PC-9 (cell line): Measurements from ENCODE around the gene MT2A. TPM values are rescaled to one million over a fixed set of nuclear protein-coding genes. Genes with fewer than 3 reads are reported as not detected.

ENCODE experiments used
- BruUV-seq: library from RNA; stranded (reverse); fragments of 400-500 nt; replicated peaks from 2 replicates; lab custom pipeline; 2021; lab: Mats Ljungman, UMichigan
- CTCF ChIA-PET: fragments of 300-600 bp; sonication (Branson Sonifier 250); formaldehyde crosslinking; loops from one replicate; lab custom pipeline; 2022; ENCODE audit warnings: antibody characterized with exemption; lab: Charles Lee
- POLR2A ChIA-PET: fragments of 300-600 bp; sonication (Branson Sonifier 250); formaldehyde crosslinking; loops from one replicate; lab custom pipeline; 2022; ENCODE audit warnings: antibody characterized with exemption; ENCODE audit not compliant: unreplicated experiment; lab: Charles Lee
- DNase-seq, 2 experiments: peaks; one replicate each; pipeline versions ENCODE4 v3.0.0 to v3.0.0-alpha.2; 2015 to 2022; ENCODE audit warnings: mixed read lengths in 1 of 2
- H2AFZ ChIP-seq: fragments of 200-600 bp; sonication (generic); 2 replicates; pipeline ENCODE4 v1.8.1; 2017; ENCODE audit warnings: antibody characterized with exemption
- H3F3A ChIP-seq: fragments of 200-600 bp; sonication (generic); 2 replicates; pipeline ENCODE4 v1.8.1; 2017; ENCODE audit warnings: antibody characterized with exemption, mild to moderate bottlenecking, low read depth; ENCODE audit not compliant: insufficient read depth
- H3K27ac ChIP-seq: fragments of 200-600 bp; sonication (generic); 2 replicates; pipeline ENCODE4 v1.6.1; 2016; ENCODE audit warnings: mixed run types
- H3K27me3 ChIP-seq: fragments of 200-600 bp; sonication (generic); 2 replicates; pipeline ENCODE4 v1.6.1; 2016; ENCODE audit warnings: low read depth, mixed run types; ENCODE audit not compliant: insufficient read depth
- H3K36me3 ChIP-seq: fragments of 200-600 bp; sonication (generic); 2 replicates; pipeline ENCODE4 v1.6.1; 2016; ENCODE audit warnings: low read depth, mixed run types
- H3K4me1 ChIP-seq: fragments of 200-600 bp; sonication (generic); replicated peaks from 2 replicates; pipeline ENCODE4 v1.6.1; 2016; ENCODE audit warnings: mixed run types; ENCODE audit not compliant: insufficient read depth
- H3K4me2 ChIP-seq: fragments of 200-600 bp; sonication (generic); 2 replicates; pipeline ENCODE4 v1.6.1; 2017; ENCODE audit warnings: mixed run types
- H3K4me3 ChIP-seq: fragments of 200-600 bp; sonication (generic); 2 replicates; pipeline ENCODE4 v1.6.1; 2016; ENCODE audit warnings: mixed run types
- H3K79me2 ChIP-seq: fragments of 200-600 bp; sonication (generic); 2 replicates; pipeline ENCODE4 v1.6.1; 2017; ENCODE audit warnings: low read depth, mixed run types
- H3K9me2 ChIP-seq: fragments of 200-600 bp; sonication (generic); 2 replicates; pipeline ENCODE4 v1.8.1; 2017; ENCODE audit warnings: mild to moderate bottlenecking; ENCODE audit not compliant: insufficient read depth
- H3K9me3 ChIP-seq: fragments of 200-600 bp; sonication (generic); 2 replicates; pipeline ENCODE4 v1.8.1; 2016; ENCODE audit warnings: low read depth; ENCODE audit not compliant: insufficient read depth
- H4K20me1 ChIP-seq: fragments of 200-600 bp; sonication (generic); 2 replicates; pipeline ENCODE4 v1.8.1; 2017; ENCODE audit not compliant: insufficient read depth
- EZH2 ChIP-seq: fragments of 200-600 bp; sonication (generic); IDR thresholded peaks from 2 replicates; pipeline ENCODE4 v1.8.0; 2017; ENCODE audit warnings: antibody characterized with exemption, low read depth
- intact Hi-C: fragments of 100-400 bp; cut with micrococcal nuclease; formaldehyde crosslinking; loops from one replicate; pipeline ENCODE4 v1.10.0; 2022; ENCODE audit not compliant: unreplicated experiment
- total RNA-seq: library from RNA; stranded (reverse); gene quantifications from 2 replicates; pipeline ENCODE4 v1.2.3, GENCODE V29; 2021
- TF ChIP-seq, protein P1 (sequence below): fragments of 200-600 bp; sonication (generic); conservative IDR thresholded peaks from 2 replicates; pipeline ENCODE4 v1.6.1; 2017; ENCODE audit warnings: mixed run types, antibody characterized with exemption, mild to moderate bottlenecking, moderate library complexity

The MT2A gene
- total RNA-seq, 1 experiment from 2014 or later: 203 TPM

DNA sequence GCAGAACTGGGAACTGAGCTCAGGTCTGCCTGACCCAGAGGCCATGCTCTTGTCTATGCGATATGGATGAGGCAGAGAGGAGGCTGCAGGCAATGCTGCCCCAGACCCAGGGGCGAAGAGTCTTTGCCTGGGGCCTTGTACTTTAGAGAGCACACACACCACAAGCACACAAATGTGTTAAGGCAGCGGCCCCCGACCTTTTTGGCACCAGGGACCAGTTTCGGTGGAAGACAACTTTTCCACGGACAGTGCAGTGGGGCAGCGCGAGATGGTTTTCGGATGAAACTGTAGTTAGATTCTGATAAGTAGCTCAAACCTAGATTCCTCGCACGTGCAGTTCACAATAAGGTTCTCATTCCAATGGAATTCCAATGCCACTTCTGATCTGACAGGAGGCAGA lies 36.9 kb upstream of the MT2A start:
- no peak for TF ChIP-seq EZH2
- TF ChIP-seq, protein P1, sequence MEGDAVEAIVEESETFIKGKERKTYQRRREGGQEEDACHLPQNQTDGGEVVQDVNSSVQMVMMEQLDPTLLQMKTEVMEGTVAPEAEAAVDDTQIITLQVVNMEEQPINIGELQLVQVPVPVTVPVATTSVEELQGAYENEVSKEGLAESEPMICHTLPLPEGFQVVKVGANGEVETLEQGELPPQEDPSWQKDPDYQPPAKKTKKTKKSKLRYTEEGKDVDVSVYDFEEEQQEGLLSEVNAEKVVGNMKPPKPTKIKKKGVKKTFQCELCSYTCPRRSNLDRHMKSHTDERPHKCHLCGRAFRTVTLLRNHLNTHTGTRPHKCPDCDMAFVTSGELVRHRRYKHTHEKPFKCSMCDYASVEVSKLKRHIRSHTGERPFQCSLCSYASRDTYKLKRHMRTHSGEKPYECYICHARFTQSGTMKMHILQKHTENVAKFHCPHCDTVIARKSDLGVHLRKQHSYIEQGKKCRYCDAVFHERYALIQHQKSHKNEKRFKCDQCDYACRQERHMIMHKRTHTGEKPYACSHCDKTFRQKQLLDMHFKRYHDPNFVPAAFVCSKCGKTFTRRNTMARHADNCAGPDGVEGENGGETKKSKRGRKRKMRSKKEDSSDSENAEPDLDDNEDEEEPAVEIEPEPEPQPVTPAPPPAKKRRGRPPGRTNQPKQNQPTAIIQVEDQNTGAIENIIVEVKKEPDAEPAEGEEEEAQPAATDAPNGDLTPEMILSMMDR: no peak
- H3K27ac ChIP-seq: no peak overlapping the region
- no peaks in the 10 kb centered on the region for H4K20me1 ChIP-seq
- no peak for DNase-seq
- H3K79me2 ChIP-seq: no peaks in the 10 kb centered on the region
- H3K9me3 ChIP-seq: 0 out of 2 replicates have a peak, but pooled peaks cover 5% of the 10 kb centered on the region
- BruUV-seq: no TSS peak
- H3K4me1 ChIP-seq: peaks cover 4% of the 10 kb centered on the region
- intact Hi-C loops: loop anchor here (10.0 kb wide), 1 partner anchor 57 kb away; no protein-coding TSS in a partner anchor
- peaks cover 3% of the 10 kb centered on the region; the same call in 1 of the 2 replicates for H3F3A ChIP-seq
- no peaks in the 10 kb centered on the region for H3K27me3 ChIP-seq
- CTCF ChIA-PET: no interaction called here
- POLR2A ChIA-PET: interaction anchor here (0.6 kb wide), 1 partner anchor 935 kb away, joined by 6 read pairs; no protein-coding TSS in a partner anchor
- no peak overlapping the region for H2AFZ ChIP-seq
- H3K4me3 ChIP-seq: no peak overlapping the region
- no peaks in the 10 kb centered on the region for H3K36me3 ChIP-seq
- H3K9me2 ChIP-seq: no peaks in the 10 kb centered on the region
- no peak overlapping the region for H3K4me2 ChIP-seq

DNA sequence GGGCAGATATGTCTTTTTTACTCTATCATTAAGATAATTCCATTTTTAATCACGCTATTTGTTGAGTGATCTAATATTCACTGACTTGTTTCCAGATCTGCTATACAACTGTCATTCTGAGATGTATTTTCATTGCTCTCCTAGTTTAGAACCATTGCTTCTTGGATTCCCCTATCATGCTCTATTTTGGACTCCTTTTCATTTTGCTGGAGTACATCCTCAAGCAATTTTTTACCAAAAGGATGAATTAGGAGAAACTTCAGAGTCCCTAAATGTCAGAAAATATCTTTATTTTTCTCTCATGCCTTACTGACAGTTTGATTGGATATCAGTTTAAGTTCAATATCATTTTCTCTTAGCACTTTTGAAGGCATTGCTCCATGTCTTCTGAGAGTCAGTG lies 33.8 kb upstream of the MT2A start:
- 0 out of 2 replicates have a peak, but pooled peaks cover 5% of the 10 kb centered on the region for H3K9me3 ChIP-seq
- H4K20me1 ChIP-seq: no peaks in the 10 kb centered on the region
- BruUV-seq: no TSS peak
- CTCF ChIA-PET: no interaction called here
- no peak for DNase-seq
- H3F3A ChIP-seq: peaks cover 5% of the 10 kb centered on the region; the same call in 1 of the 2 replicates
- peaks cover 11% of the 10 kb centered on the region for H3K4me1 ChIP-seq
- POLR2A ChIA-PET: no interaction called here
- no peak overlapping the region for H3K27ac ChIP-seq
- H3K9me2 ChIP-seq: no peaks in the 10 kb centered on the region
- H3K4me2 ChIP-seq: no peak overlapping the region
- intact Hi-C loops: loop anchor here (5.0 to 10.0 kb wide), 2 partner anchors 60 to 728 kb away; no protein-coding TSS in a partner anchor
- H3K36me3 ChIP-seq: no peaks in the 10 kb centered on the region
- H3K27me3 ChIP-seq: no peaks in the 10 kb centered on the region
- H2AFZ ChIP-seq: no peak overlapping the region
- H3K79me2 ChIP-seq: no peaks in the 10 kb centered on the region
- no peak overlapping the region for H3K4me3 ChIP-seq
- TF ChIP-seq, protein P1: no peak
- TF ChIP-seq EZH2: no peak

DNA sequence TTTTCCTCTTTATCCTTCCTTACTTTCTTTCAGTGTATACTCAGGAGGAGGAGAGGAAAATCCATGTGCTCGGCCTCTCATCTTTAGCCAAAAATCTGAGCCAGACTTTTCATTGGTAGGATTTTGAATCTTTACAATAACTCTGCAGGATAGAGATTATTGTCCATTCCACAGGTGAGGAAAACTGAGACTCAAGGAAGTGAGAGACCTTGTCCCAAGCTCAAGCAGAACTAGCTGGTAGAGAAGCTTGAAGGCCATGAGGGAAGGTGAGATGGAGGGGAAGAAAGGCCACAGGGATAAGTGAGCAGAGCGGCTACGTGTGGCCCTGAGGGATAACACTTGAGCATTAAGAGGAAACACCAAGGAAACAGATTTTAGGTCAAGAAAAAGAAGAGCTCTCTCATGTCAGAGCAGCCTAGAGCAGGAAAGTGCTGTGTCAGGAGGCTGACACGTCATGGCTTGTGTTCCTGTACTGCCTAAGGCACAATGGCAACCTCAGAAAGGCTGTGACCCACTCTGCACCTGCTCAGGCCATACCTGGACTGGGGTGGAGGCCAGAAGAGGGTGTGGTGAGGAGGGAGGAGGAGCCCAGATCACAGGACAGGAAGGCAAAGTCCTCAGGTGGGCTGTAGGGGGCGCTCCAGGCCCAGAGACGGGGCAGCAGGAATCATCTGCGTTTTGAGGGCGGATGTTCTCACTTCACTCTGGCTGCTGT lies 31.6 kb upstream of the MT2A start:
- intact Hi-C loops: loop anchor here (1.0 to 10.0 kb wide), 5 partner anchors 30 to 726 kb away; no protein-coding TSS in a partner anchor
- ChIA-PET POLR2A (interaction anchor here (0.6 kb wide), 2 partner anchors 63 to 125 kb away, joined by 3 read pairs; no protein-coding TSS in a partner anchor), CTCF (interaction anchor here (0.6 to 1.9 kb wide), 6 partner anchors 29 to 165 kb away, joined by 3 to 27 read pairs (median 4); no protein-coding TSS in a partner anchor)
- peaks cover 14% of the 10 kb centered on the region for H3K4me1 ChIP-seq
- BruUV-seq: TSS peak; percentile 81
- peak overlapping the region; percentile 75 for H3K27ac ChIP-seq
- H3K36me3 ChIP-seq: no peaks in the 10 kb centered on the region
- DNase-seq: peak; percentile 92 to 95
- H3K9me3 ChIP-seq: 0 out of 2 replicates have a peak, but pooled peaks cover 5% of the 10 kb centered on the region
- no peaks in the 10 kb centered on the region for H3K27me3 ChIP-seq
- H3K9me2 ChIP-seq: no peaks in the 10 kb centered on the region
- H3F3A ChIP-seq: peaks cover 5% of the 10 kb centered on the region; the same call in 1 of the 2 replicates
- no peaks in the 10 kb centered on the region for H4K20me1 ChIP-seq
- H2AFZ ChIP-seq: no peak overlapping the region
- H3K79me2 ChIP-seq: no peaks in the 10 kb centered on the region
- no peak overlapping the region for H3K4me3 ChIP-seq
- no peak for TF ChIP-seq EZH2
- TF ChIP-seq, protein P1: peak; percentile 91
- H3K4me2 ChIP-seq: peak overlapping the region; percentile 11; the same call in 1 of the 2 replicates
